GM06990 (cell line): ENCODE results near the gene HTR3C.

Experiments used
- DNase-seq: peaks from one replicate; pipeline ENCODE4 v3.0.0-alpha.2; 2011; ENCODE audit not compliant: insufficient read length; ENCODE audit errors: extremely low read depth
- H3K27me3 ChIP-seq: replicated peaks from 2 replicates; pipeline ENCODE4 v1.6.0; 2011; ENCODE audit warnings: low read length; ENCODE audit not compliant: control insufficient read depth, insufficient read depth
- H3K36me3 ChIP-seq: 2 replicates; pipeline ENCODE4 v1.5.1; 2011; ENCODE audit warnings: low read length; ENCODE audit not compliant: control insufficient read depth, insufficient read depth
- H3K4me3 ChIP-seq: replicated peaks from 2 replicates; pipeline ENCODE4 v1.5.1; 2011; ENCODE audit warnings: low read depth, mild to moderate bottlenecking, control low read depth, low read length
- CTCF ChIP-seq: IDR thresholded peaks from 2 replicates; pipeline ENCODE4 v1.5.1; 2011; ENCODE audit warnings: low read length, control low read depth, mild to moderate bottlenecking, inconsistent platforms; ENCODE audit not compliant: insufficient read depth, poor library complexity, severe bottlenecking

The HTR3C gene

GRCh38 chr3:184042617-184043016 is 10.2 kb upstream of the HTR3C start:
- TF ChIP-seq CTCF, result no peak
- no peak overlapping the region for H3K4me3 ChIP-seq
- no peaks in the 10 kb centered on the region for H3K36me3 ChIP-seq
- DNase-seq, result no peak
- H3K27me3 ChIP-seq, result no peaks in the 10 kb centered on the region

GRCh38 chr3:184045995-184046394 is 6.9 kb upstream of the HTR3C start:
- no peak for DNase-seq
- H3K36me3 ChIP-seq, result no peaks in the 10 kb centered on the region
- H3K4me3 ChIP-seq, result no peak overlapping the region
- H3K27me3 ChIP-seq, result no peaks in the 10 kb centered on the region
- TF ChIP-seq CTCF, result no peak

- no peak for TF ChIP-seq CTCF
- Histone ChIP-seq H3K36me3 (no peaks in the 10 kb centered on the region), H3K27me3 (no peaks in the 10 kb centered on the region), H3K4me3 (no peak overlapping the region)
- DNase-seq, result no peak
Measured at GRCh38 chr3:184050217-184050847, 2.5 kb upstream of the HTR3C start.

- no peaks in the 10 kb centered on the region for H3K36me3 ChIP-seq
- no peak overlapping the region for H3K4me3 ChIP-seq
- DNase-seq, result no peak
- no peak for TF ChIP-seq CTCF
- H3K27me3 ChIP-seq, result 0 out of 2 replicates have a peak, but pooled peaks cover 2% of the 10 kb centered on the region
Measured at GRCh38 chr3:184058029-184058428, 5.2 kb downstream of the HTR3C start.

- no peaks in the 10 kb centered on the region for H3K36me3 ChIP-seq
- H3K27me3 ChIP-seq, result 0 out of 2 replicates have a peak, but pooled peaks cover 2% of the 10 kb centered on the region
- no peak overlapping the region for H3K4me3 ChIP-seq
- no peak for TF ChIP-seq CTCF
- no peak for DNase-seq
Measured at GRCh38 chr3:184059424-184059823, 6.6 kb downstream of the HTR3C start.

GRCh38 chr3:184062637-184063036 is 9.8 kb downstream of the HTR3C start:
- H3K36me3 ChIP-seq, result no peaks in the 10 kb centered on the region
- TF ChIP-seq CTCF, result no peak
- DNase-seq, result no peak
- H3K4me3 ChIP-seq, result no peak overlapping the region
- H3K27me3 ChIP-seq, result 0 out of 2 replicates have a peak, but pooled peaks cover 2% of the 10 kb centered on the region
